ENCODE results near the gene MBOAT2. TPM values are rescaled to one million over a fixed set of nuclear protein-coding genes. Genes with fewer than 3 reads are reported as not detected.
A peak's percentile ranks its signal among the peaks of the same experiment; 100 is the strongest.

Gene MBOAT2
- total RNA-seq, 8 experiments from 2014 or later = 1.2 to 54.5 (median 28.6) TPM

DNA sequence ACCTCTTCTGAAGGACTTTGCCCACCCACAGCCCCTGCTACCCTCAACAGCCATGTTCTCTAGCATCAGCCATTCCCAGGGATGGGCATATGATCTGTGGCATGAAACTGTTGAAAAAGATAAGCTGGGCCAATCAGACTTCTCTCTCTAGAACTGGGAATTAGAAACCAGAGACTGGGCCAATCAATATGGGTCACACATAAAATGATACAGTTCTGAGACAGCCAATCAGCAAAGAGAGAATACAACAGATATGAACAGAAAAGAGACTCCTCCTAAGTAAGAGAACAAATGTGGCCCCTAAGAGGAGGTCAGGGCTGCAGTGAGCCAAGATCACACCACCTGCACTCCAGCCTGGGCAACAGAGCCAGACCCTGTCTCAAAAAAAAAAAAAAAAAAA is 168.2 kb downstream of the MBOAT2 start:
- peaks cover 12 to 46% of the 10 kb centered on the region in 2 donors for H3K4me1 ChIP-seq (replicated peaks in 1 of 2)
- H3K27ac ChIP-seq = no peak overlapping the region
- in situ Hi-C loops (cut with MboI; ENCODE audit: low pct_unique_long_range_greater_than_20kb in 2 of 9, low sequenced_read_pairs in 9 of 9, unreplicated experiment in 9 of 9) = no loop called here
- peak overlapping the region in 3 of 5 donors; percentile 91 to 100 (median 99) for H3K4me3 ChIP-seq
- ATAC-seq (replicated peaks in 6 of 8) = no peak

DNA sequence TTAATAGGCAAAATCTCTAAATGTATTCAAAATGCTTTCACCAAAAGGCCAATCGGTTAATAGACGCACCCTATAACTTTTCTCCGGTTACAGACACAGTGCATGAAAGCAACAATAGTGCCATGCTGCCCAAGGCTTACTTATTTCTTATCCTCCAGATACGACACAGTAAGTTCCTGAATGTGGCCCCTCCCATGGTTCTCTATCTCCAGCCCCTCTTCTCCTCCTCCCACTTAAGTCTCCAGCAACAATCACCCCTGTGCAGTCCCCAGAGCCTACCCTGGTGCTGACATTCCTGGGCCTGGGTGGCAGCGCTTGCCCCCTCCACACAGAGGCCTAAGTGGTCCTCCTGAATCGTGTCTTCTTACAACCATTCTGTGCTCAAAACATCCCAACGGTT is 169.6 kb downstream of the MBOAT2 start:
- 70 to 100% (median 96%) methylated on average over 1 to 6 of the region's 7 CpGs; no CpG with 5 or more reads in 1 of the 10 experiments for WGBS, 10 experiments
- Histone ChIP-seq H3K27ac (no peak overlapping the region), H3K4me3 (no peak overlapping the region), H3K4me1 (replicated peaks in 1 of 2) (peaks cover 12 to 46% of the 10 kb centered on the region in 2 donors)
- no peak for ATAC-seq (replicated peaks in 6 of 8)
- in situ Hi-C loops (cut with MboI; ENCODE audit: low pct_unique_long_range_greater_than_20kb in 2 of 9, low sequenced_read_pairs in 9 of 9, unreplicated experiment in 9 of 9) = no loop called here

DNA sequence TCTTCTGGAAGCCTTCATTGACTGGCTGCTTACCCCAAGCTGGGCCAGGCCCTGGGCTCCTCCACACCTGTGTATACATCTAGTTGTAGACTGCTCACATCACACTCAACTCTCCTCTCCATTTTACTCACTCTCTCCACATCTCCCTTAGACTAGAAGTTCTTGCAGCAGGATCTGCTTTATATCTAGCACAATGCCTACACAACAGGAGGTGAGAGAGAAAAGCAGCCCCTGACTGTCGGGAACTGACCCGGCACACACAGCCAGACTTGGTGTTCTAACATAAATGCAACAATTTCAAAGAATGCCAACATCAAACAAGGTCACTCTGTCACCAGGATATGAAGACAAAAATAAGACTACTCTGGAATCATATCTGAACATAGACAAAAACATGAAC is 172.0 kb downstream of the MBOAT2 start:
- no peak overlapping the region for H3K4me3 ChIP-seq
- no peak for ATAC-seq (replicated peaks in 6 of 8)
- peaks cover 9 to 42% of the 10 kb centered on the region in 2 donors for H3K4me1 ChIP-seq (replicated peaks in 1 of 2)
- WGBS, 10 experiments = 0 to 100% (median 60%) methylated on average over 1 to 2 of the region's 2 CpGs; no CpG with 5 or more reads in 5 of the 10 experiments
- H3K27ac ChIP-seq = no peak overlapping the region
- in situ Hi-C loops (cut with MboI; ENCODE audit: low pct_unique_long_range_greater_than_20kb in 2 of 9, low sequenced_read_pairs in 9 of 9, unreplicated experiment in 9 of 9) = no loop called here

DNA sequence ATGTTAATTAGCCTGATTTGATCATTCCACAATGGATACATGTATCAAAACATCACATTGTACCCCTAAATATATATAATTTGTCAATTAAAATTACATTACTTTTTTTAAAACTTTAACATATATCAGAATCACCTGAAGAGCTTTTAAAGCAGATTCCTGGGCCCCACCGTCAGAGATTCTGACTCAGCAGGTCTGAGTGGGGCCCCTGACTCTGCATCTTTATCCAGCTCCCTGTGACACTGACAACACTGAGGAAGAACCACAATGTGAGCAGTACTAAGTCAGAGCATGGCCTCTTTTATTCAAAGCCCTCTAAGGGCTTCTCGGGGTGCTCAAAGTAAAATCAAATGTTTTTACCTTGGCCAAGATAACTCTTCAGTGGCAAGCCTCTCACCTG is 175.8 kb downstream of the MBOAT2 start:
- Histone ChIP-seq H3K4me1 (replicated peaks in 1 of 2) (peaks cover 0 to 15% of the 10 kb centered on the region in 2 donors), H3K27ac (no peak overlapping the region), H3K4me3 (no peak overlapping the region)
- no peak for ATAC-seq (replicated peaks in 6 of 8)
- in situ Hi-C loops (cut with MboI; ENCODE audit: low pct_unique_long_range_greater_than_20kb in 2 of 9, low sequenced_read_pairs in 9 of 9, unreplicated experiment in 9 of 9) = no loop called here
- 78 to 100% (median 87%) methylated on average over 1 to 2 of the region's 2 CpGs; no CpG with 5 or more reads in 4 of the 10 experiments for WGBS, 10 experiments

DNA sequence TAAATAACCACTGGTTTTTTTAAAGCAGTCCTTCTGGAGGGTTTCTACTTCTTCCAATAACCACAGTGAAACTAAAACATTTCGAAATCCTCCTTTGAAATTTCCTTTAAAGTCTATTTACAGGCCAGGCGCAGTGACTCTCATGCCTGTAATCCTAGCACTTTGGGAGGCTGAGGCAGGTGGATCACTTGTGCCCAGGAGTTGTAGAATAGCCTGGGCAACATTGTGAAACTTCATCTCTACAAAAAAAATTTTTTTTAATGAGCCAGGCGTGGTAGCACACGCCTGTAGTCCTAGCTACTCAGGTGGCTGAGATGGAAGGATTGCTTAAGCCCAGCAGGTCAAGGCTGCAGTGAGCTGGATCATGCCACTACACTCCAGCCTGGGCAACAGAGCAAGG is 181.3 kb downstream of the MBOAT2 start:
- in situ Hi-C loops (cut with MboI; ENCODE audit: low pct_unique_long_range_greater_than_20kb in 2 of 9, low sequenced_read_pairs in 9 of 9, unreplicated experiment in 9 of 9) = no loop called here
- no peak overlapping the region for H3K27ac ChIP-seq
- H3K4me1 ChIP-seq (replicated peaks in 1 of 2) = peaks cover 4 to 6% of the 10 kb centered on the region in 2 donors
- no peak for ATAC-seq (replicated peaks in 6 of 8)
- no peak overlapping the region for H3K4me3 ChIP-seq
- 80 to 100% (median 93%) methylated on average over 1 to 4 of the region's 4 CpGs; no CpG with 5 or more reads in 3 of the 10 experiments for WGBS, 10 experiments

DNA sequence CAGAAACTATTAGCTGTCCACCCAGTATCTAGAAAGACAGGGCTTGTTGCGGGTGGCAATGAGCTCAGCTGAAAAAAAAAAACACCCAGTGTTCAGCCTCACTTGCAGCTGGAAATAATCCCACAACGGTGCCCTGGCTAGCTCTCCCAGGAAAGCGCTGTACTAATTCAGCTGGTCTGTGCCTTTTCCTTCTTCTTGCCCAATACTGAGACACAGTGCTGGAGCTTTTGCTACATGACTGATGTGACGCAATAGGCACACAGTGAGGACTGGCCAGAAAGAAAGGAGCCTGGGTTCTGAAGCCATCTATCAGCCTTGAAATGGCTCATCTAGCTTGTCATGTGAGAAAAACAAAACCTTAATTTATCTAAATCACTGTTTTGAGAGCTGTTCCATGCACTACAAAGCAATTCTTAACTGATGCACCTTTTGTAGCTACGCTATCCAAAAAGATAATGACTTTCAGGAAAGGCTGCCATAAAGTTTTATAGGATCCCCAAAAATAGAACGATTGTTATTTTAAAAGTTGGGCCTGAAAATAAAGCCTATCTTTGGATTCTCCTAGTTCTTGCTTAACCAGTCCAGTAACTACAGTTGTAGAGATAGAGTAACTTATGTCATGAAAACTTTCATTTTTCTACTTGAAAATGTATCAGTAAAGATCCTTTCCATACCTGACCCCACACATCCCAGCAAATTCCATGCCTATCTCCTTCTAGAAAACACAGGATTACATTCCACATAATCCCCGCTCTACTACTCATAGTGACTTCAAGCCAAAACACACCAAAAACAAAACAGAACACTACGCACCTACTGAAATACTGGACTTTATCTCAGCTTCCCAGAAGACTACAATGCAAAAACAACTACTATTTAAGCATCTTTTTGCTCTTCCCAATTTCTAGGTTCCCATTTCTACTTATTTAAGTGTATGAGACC is 181.9 kb downstream of the MBOAT2 start:
- H3K4me1 ChIP-seq (replicated peaks in 1 of 2) = peaks cover 4 to 6% of the 10 kb centered on the region in 2 donors
- WGBS, 10 experiments = 44 to 100% (median 64%) methylated on average over 1 to 8 of the region's 8 CpGs
- in situ Hi-C loops (cut with MboI; ENCODE audit: low pct_unique_long_range_greater_than_20kb in 2 of 9, low sequenced_read_pairs in 9 of 9, unreplicated experiment in 9 of 9) = no loop called here
- peak overlapping the region in 1 of 2 donors; percentile 48 for H3K27ac ChIP-seq
- no peak overlapping the region for H3K4me3 ChIP-seq
- peak in 7 of 8 experiments; percentile 22 to 98 (median 77) for ATAC-seq (replicated peaks in 6 of 8)

DNA sequence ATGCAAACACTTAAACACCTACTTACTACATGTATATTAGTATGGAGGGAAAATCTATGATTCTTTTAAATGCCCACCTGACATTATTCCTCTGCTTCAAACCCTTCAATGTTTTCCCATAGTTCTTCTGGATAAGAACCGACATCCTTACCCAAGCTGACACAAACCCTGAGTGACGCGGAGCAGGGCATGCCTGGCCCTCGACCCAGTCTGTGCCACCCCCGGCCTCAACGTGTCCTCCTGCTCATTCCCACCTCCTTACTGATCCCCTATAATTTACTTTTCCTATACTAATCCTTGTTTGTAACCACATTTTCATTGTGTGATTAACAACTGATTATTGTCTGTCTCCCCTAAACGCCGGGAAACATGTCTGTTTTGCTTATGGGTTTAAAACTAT is 183.5 kb downstream of the MBOAT2 start:
- ATAC-seq (replicated peaks in 6 of 8) = no peak
- H3K4me1 ChIP-seq (replicated peaks in 1 of 2) = peaks cover 4 to 6% of the 10 kb centered on the region in 2 donors
- H3K4me3 ChIP-seq = no peak overlapping the region
- in situ Hi-C loops (cut with MboI; ENCODE audit: low pct_unique_long_range_greater_than_20kb in 2 of 9, low sequenced_read_pairs in 9 of 9, unreplicated experiment in 9 of 9) = no loop called here
- 89 to 100% (median 97%) methylated on average over 1 to 8 of the region's 8 CpGs for WGBS, 10 experiments
- no peak overlapping the region for H3K27ac ChIP-seq

DNA sequence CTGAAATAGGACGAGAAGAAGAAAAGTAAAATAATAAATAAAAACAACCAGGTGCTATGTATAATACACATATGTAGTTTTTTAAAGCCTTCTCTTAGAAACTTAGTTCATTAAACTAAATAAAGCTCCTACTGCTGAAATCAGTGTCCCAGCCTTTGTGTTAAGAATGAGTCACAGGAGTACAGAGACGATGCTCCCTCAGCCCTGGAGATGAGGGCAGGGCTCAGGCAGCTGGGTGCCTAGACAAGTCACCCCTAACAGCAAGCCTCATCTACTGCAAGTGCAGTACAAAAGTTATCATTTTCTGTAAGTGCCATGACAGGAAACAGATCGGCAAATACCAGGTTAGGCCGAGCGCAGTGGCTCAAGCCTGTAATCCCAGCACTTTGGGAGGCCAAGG is 184.3 kb downstream of the MBOAT2 start:
- in situ Hi-C loops (cut with MboI; ENCODE audit: low pct_unique_long_range_greater_than_20kb in 2 of 9, low sequenced_read_pairs in 9 of 9, unreplicated experiment in 9 of 9) = no loop called here
- ATAC-seq (replicated peaks in 6 of 8) = peak in 4 of 8 experiments; percentile 62 to 80 (median 75)
- peaks cover 4 to 6% of the 10 kb centered on the region in 2 donors for H3K4me1 ChIP-seq (replicated peaks in 1 of 2)
- no peak overlapping the region for H3K4me3 ChIP-seq
- H3K27ac ChIP-seq = no peak overlapping the region
- WGBS, 10 experiments = 33 to 100% (median 78%) methylated on average over 1 to 5 of the region's 5 CpGs

DNA sequence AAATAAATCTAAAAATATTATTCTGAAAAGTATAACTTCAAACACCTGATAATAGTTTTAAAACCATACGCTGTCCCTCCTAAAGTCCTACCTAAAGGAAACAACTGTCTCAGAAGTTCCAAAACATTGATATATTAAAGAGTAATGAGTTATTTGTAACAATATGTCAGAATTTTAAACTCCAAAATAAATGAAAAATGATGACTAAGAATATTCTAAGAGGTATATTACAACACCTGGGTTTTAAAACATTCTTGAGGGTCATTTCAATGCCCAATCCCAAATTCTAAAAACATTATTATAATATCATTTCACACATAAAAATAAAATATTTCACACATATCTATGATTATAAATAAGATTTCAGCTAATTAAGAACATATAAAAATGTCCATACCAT is 186.3 kb downstream of the MBOAT2 start:
- Histone ChIP-seq H3K4me3 (no peak overlapping the region), H3K27ac (no peak overlapping the region), H3K4me1 (replicated peaks in 1 of 2) (peaks cover 4 to 6% of the 10 kb centered on the region in 2 donors)
- in situ Hi-C loops (cut with MboI; ENCODE audit: low pct_unique_long_range_greater_than_20kb in 2 of 9, low sequenced_read_pairs in 9 of 9, unreplicated experiment in 9 of 9) = no loop called here
- no peak for ATAC-seq (replicated peaks in 6 of 8)
- WGBS, 10 experiments = 83 to 100% (median 100%) methylated on average over 1 of the region's 1 CpG; no CpG with 5 or more reads in 1 of the 10 experiments

DNA sequence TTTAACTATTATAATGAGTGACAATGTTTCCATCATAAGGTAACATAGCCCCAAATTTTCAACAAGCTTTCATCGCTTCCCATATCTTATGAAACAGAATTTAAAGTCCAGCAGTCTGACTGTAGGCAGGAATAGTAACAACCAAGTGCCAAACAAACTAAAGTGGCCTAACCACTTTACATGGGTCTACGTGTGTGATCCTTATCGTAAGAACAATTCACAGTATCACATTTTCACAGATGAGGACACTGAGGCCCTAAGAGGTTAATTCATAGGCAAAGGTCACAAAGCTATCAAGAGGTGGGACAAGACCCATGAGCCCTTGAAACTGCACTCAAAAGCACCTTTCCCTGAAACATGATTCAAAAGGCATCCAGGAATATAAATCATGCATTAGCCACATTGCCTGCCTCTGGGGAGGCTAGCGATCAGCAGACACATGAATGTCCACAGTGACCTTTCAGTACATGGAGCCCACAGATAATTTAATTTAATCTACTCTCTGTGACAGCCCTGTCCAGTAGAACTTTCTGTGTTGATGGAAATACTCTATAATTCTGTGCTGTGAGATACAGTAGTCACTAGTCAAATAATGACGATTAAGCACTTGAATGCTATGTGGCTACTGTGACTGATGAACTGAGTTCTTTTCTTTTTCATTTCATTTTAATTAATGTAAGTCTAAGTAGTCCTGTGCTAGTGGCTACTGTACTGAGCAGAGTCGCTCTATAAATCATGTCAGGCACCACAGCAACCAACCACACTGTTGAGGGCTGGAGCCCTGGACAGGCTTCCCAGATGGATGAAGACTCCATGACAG is 196.4 kb downstream of the MBOAT2 start:
- 43 to 100% (median 94%) methylated on average over 1 to 6 of the region's 6 CpGs; no CpG with 5 or more reads in 1 of the 10 experiments for WGBS, 10 experiments
- Histone ChIP-seq H3K27ac (peak overlapping the region in 1 of 2 donors; percentile 49), H3K4me1 (replicated peaks in 1 of 2) (peaks cover 5 to 9% of the 10 kb centered on the region in 2 donors), H3K4me3 (no peak overlapping the region)
- in situ Hi-C loops (cut with MboI; ENCODE audit: low pct_unique_long_range_greater_than_20kb in 2 of 9, low sequenced_read_pairs in 9 of 9, unreplicated experiment in 9 of 9) = no loop called here
- peak in 5 of 8 experiments; percentile 75 to 96 (median 88) for ATAC-seq (replicated peaks in 6 of 8)

DNA sequence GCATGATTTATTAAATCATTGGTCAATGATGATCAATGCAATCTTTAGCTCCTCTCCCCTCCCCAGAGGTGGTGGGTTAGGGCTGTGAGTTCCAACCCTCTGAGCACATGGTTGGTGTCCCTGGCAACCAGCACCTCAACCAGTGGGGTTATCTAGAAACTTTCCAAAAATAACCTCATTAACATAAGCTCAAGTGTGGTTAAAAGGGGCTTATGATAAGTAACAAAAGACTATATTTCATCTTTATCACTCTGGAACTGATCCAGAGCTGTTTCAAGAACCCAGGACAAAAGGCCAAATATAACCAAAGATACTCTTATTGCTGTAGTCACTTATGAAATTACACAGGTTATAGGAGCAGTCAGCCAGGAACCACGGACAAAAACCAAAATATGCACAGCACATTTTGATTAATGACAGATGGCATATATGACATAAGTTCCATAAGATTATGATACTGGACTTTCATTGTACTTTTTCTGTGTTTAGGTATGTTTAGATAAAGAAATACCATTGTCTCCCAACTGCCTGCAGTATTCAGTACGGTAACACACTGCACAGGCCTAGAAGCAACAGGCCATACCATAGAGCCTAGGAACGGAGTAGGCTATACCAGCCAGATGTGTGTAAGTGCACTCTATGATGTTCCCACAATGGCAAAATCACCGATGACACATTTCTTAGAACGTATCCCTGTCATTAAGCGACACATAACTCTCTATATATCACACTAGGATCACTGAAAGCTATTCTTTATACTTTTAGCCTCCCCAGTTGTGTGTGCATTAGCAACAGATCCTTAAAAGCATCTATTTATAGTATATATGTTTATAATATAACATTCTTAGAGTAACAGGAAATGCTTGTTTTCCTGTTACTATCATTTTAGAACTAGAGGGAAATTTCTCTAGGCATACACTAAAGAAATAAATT is 197.9 kb downstream of the MBOAT2 start:
- Histone ChIP-seq H3K4me3 (no peak overlapping the region), H3K4me1 (replicated peaks in 1 of 2) (peaks cover 5 to 9% of the 10 kb centered on the region in 2 donors), H3K27ac (no peak overlapping the region)
- in situ Hi-C loops (cut with MboI; ENCODE audit: low pct_unique_long_range_greater_than_20kb in 2 of 9, low sequenced_read_pairs in 9 of 9, unreplicated experiment in 9 of 9) = no loop called here
- ATAC-seq (replicated peaks in 6 of 8) = no peak
- 40 to 100% (median 87%) methylated on average over 1 to 5 of the region's 6 CpGs; no CpG with 5 or more reads in 2 of the 10 experiments for WGBS, 10 experiments

DNA sequence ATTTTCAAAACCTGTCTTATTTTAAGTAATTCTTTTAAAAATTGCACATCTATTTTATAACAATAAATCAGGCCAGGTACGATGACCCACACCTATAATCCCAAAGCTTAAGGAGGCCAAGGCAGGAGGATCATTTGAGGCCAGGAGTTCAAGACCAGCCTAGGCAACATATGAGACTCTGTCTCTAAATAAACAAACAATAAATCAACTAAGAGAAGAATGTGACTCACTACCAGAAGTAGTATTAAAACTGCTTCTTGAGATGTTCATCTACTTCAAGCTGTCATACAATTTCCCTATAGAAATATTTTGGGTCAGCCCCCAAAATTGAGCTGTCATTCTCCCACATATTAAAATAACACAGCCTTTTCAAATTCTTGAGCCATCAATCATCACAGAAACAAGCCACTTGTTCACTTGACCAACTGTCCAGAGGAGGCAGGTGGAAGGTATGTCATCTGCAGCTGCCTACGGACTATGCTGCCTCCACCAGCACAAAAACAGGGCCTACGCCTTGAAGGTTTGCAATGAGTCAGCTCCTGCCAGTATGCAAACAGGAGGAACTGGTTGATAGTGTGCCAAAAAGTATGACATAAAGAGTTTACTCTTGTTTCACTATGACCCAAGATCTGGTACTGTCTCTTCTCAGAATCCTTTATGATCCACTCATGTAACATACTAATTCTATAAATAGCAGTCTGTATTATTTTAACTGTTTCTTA is 199.7 kb downstream of the MBOAT2 start:
- Histone ChIP-seq H3K27ac (no peak overlapping the region), H3K4me1 (replicated peaks in 1 of 2) (peaks cover 5 to 9% of the 10 kb centered on the region in 2 donors), H3K4me3 (no peak overlapping the region)
- 33 to 100% (median 90%) methylated on average over 1 to 3 of the region's 3 CpGs; no CpG with 5 or more reads in 2 of the 10 experiments for WGBS, 10 experiments
- ATAC-seq (replicated peaks in 6 of 8) = peak in 4 of 8 experiments; percentile 67 to 99 (median 98)
- in situ Hi-C loops (cut with MboI; ENCODE audit: low pct_unique_long_range_greater_than_20kb in 2 of 9, low sequenced_read_pairs in 9 of 9, unreplicated experiment in 9 of 9) = no loop called here
